SH-SY5Y (cell line): ENCODE data around the gene DLX3.

Experiments used
- GATA2 ChIP-seq: IDR thresholded peaks from 2 replicates; pipeline ENCODE4 v1.6.1; 2011; ENCODE audit warnings: mild to moderate bottlenecking, low read depth, low read length
- GATA3 ChIP-seq: IDR thresholded peaks from 2 replicates; pipeline ENCODE4 v1.6.1; 2011; ENCODE audit warnings: low read depth, mild to moderate bottlenecking, low read length, moderate library complexity

The DLX3 gene

DNA sequence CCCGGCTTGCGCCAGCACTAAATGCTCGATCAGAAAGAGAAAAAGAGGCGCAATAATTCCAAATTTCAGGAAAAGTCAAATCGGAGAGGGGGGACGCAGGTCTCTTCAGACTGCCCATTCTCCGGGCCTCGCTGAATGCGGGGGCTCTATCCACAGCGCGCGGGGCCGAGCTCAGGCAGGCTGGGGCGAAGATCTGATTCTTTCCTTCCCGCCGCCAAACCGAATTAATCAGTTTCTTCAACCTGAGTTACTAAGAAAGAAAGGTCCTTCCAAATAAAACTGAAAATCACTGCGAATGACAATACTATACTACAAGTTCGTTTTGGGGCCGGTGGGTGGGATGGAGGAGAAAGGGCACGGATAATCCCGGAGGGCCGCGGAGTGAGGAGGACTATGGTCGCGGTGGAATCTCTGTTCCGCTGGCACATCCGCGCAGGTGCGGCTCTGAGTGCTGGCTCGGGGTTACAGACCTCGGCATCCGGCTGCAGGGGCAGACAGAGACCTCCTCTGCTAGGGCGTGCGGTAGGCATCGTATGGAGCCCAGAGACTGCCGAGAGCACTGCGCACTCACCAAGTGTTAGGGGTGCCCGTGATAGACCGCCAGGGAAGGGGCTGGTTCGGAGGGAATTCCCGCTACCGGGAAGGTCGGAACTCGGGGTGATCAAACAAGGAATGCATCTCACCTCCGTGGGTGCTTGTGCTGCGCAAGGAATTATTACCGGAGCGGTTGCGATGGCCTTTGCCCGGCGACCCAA is 30.1 kb downstream of the DLX3 start:
- TF ChIP-seq GATA2 = no peak
- no peak for TF ChIP-seq GATA3

- TF ChIP-seq GATA2 (no peak), GATA3 (no peak)
Measured at GRCh38 chr17:49964303-49964768, 30.7 kb downstream of the DLX3 start.

DNA sequence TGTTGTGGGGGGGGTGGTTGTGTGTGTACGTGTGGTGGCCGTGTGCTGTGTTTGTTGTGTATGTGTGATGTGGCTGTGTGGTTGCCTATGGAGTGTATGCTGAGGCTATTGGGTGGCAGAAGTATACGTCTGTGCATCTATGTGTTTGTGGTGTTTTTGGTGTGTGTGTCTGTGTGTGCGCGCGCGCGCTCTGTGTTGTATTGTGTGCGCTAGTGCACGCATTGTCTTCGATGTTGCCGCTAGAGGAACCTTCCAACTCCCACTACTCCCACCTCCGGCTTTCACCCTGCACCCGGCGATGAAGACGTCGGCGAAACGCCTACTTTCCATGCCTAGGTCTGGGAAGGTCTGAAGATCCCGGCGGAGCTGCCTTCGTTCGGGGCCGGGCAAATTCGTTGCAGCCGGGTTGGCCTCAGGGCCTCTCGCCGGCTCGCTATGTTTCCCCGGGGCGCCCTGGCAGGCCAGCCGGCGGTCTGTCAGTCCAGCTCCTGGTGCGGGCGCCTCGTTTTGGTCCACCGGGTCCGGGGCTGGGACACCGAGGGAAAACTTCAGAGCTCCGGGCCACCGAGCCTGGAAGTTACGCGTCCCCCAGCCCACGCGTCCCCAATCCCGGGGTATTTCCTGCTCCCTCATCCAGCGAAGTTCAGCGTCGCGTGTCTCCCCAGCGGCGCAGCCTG is 31.3 kb downstream of the DLX3 start:
- TF ChIP-seq GATA3 (no peak), GATA2 (no peak)

GRCh38 chr17:49963309-49963625 is 31.8 kb downstream of the DLX3 start:
- no peak for TF ChIP-seq GATA2
- no peak for TF ChIP-seq GATA3

DNA sequence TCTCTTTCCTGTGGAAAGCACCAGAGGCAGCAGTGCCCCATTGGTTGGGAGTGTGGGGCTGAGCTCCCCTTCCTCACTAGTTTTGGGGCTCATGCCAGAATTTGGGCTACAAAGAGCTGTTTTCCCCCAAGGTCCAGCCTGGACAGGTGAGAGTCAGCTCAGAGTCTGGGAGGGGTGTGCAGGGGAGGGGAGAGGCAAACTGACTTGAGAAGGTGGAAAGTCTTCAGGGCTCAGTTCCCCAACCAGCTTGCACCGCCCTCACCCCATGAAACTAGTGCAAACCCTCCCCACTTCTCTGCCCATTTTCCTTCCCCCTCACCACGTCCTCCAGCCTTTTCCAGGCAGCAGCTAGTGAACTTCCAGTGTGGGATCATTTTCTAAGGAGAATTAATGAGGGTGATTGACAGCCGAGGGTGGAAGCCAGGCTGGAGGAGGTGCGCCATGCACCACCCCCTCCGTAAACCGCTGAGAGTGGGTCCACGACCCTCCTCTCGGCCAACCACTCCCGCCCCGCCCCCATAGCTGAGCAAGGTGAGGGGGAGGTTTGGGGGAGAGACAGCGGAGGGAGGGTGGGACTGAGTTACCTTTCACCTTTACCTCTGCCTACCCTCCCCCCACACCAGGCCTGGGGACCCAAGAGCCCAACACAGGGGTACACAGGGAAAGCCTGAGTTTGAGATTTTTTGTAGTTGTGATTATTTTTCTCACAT is 32.3 kb downstream of the DLX3 start:
- TF ChIP-seq GATA3 = no peak
- TF ChIP-seq GATA2 = no peak

DNA sequence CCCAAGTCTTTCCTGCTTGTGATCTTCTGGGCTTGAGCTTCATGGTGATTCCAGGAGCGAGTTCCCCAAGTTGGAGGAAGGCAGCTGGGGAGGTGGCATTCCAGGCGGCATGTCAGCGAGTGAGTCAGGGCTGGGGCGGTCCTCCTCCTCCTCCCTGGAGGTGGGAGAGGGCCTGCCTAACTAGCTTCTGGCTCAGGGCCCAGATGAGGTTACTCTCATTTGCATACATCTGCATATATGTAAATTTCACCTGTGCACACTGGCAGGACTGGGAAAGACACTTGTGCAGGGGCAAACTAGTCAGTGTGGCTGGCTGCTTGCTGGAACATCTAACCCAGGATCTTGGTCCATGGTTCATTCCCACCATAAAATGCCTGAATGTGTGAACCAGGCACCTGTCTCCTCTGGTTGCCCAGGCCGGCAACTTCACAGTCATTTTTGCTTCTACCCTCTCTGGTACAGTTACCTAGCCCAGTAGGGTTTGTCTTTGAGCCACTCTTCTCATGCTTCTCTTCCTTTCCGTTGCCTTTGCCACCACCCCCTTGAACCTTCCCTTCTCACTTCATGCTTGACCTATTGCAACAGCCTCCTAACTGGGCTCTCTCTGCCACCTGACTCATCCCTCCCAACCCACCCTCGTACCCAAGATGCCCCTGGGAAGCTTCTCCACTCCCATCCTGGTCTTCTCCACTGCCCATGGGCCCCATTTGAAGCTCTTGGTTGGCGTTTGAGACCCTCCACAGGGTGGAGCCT is 35.7 kb downstream of the DLX3 start:
- TF ChIP-seq GATA3 = no peak
- TF ChIP-seq GATA2 = no peak

DNA sequence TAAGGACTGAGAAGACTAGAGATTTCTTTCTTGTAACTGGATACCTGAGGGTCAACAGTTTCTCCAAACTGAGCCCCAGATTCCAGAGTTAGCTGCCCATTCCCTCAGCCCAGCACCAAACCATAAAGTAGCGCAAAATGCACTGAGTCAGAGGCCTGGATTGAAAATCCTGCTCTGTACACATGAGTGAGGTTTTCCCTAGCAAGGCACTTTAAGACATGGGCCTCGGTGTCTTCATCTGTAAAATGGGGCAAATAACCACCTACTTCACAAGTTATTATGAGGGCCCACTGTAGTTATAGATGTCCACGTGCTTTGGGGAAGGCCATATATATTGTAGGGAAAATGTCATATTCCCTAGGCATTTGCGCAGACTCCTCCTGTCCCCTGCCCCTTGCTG is 36.3 kb downstream of the DLX3 start:
- TF ChIP-seq GATA3 (no peak), GATA2 (no peak)

GRCh38 chr17:49957350-49957749 is 37.7 kb downstream of the DLX3 start:
- TF ChIP-seq GATA2 (no peak), GATA3 (no peak)

DNA sequence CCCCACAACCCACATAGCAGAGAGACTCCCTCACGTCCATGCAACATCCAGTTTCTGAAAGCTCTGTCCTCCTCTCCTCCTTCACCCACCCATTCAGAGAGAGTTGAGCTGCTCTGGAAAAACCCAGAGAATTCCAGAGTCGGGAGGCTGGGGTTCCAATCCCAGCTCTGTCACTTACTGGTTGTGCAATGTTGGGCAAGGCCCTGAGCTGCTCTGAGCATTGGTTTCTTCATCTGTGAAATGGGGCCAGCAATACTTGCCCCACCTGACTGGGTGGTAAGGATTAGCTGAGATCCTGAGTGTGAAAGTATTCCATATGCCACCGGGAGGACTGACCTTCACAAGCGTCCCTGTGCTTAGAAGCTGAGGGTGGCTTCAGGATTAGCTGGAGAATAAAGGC is 38.2 kb downstream of the DLX3 start:
- no peak for TF ChIP-seq GATA3

GRCh38 chr17:49955157-49955556 is 39.9 kb downstream of the DLX3 start:
- TF ChIP-seq GATA2 = no peak
- TF ChIP-seq GATA3 = no peak

- TF ChIP-seq GATA2 (no peak), GATA3 (no peak)
Measured at GRCh38 chr17:49952912-49953497, 42.0 kb downstream of the DLX3 start.

DNA sequence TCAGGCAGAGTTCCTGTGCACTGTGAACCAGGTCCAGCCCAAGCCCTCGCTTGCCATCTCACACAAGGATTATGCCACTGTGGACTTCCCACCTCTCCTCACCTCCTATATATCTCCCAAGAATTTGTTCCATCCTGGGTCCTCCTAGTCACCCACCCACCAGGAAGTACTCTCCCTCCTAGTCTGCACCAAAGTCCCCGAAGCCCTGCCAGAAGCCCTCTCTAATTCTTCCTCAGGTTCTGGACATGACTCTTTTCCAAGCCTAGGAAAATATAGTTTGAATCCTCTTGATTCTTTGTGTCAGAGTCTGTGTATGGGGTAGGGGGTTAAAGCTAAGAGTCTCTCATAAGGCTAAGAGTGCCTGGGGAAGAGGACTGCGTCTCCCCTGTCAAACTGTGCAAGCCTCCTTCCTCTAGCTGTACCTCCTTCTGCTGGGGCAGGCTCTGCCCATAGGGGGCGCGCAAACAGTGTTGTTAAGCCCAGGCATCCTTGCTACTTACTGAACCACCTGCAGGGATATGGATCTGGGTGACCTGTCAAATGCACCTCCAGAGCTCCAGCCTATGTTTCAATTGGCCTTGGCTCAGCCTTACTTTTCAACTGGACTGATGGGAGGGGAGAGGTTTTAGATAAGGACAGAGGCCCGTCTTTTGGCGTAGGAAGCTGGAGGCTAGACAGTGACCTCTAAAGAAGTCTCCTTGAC is 42.7 kb downstream of the DLX3 start:
- TF ChIP-seq GATA3 (no peak), GATA2 (no peak)

- TF ChIP-seq GATA2 = no peak
Measured at GRCh38 chr17:49951362-49952082, 43.5 kb downstream of the DLX3 start.
